SK-N-SH (cell line): Measurements from ENCODE around the gene IKZF4.

Source experiments
- EZH2phosphoT487 ChIP-seq: fragments of 200-600 bp; sonication (generic); IDR thresholded peaks from 2 replicates; pipeline ENCODE4 v1.6.1; 2017; ENCODE audit warnings: low read depth, mixed run types, mild to moderate bottlenecking, antibody characterized with exemption, moderate library complexity, borderline replicate concordance
- GABPA ChIP-seq: IDR thresholded peaks from 2 replicates; pipeline ENCODE4 v1.4.0; 2012; ENCODE audit warnings: low read depth, mild to moderate bottlenecking
- RFX5 ChIP-seq: IDR thresholded peaks from 2 replicates; pipeline ENCODE4 v1.6.1; 2012; ENCODE audit warnings: mild to moderate bottlenecking, improper control_type of control experiment, low read length
- ZBTB33 ChIP-seq: IDR thresholded peaks from 2 replicates; pipeline ENCODE4 v1.4.0; 2012; ENCODE audit warnings: low read depth, borderline replicate concordance
- TF ChIP-seq, protein P1 (sequence below): fragments of 200-600 bp; sonication (generic); IDR thresholded peaks from 2 replicates; pipeline ENCODE4 v1.6.1; 2017; ENCODE audit warnings: antibody characterized with exemption, mild to moderate bottlenecking, moderate library complexity
- TF ChIP-seq, protein P2 (sequence below): IDR thresholded peaks from 2 replicates; pipeline ENCODE4 v1.6.1; 2012; ENCODE audit warnings: mild to moderate bottlenecking, low read depth, low read length, moderate library complexity

- TF ChIP-seq GABPA (no peak), ZBTB33 (no peak), RFX5 (no peak), EZH2phosphoT487 (no peak)
- TF ChIP-seq, protein P1, sequence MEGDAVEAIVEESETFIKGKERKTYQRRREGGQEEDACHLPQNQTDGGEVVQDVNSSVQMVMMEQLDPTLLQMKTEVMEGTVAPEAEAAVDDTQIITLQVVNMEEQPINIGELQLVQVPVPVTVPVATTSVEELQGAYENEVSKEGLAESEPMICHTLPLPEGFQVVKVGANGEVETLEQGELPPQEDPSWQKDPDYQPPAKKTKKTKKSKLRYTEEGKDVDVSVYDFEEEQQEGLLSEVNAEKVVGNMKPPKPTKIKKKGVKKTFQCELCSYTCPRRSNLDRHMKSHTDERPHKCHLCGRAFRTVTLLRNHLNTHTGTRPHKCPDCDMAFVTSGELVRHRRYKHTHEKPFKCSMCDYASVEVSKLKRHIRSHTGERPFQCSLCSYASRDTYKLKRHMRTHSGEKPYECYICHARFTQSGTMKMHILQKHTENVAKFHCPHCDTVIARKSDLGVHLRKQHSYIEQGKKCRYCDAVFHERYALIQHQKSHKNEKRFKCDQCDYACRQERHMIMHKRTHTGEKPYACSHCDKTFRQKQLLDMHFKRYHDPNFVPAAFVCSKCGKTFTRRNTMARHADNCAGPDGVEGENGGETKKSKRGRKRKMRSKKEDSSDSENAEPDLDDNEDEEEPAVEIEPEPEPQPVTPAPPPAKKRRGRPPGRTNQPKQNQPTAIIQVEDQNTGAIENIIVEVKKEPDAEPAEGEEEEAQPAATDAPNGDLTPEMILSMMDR = no peak
- TF ChIP-seq, protein P2, sequence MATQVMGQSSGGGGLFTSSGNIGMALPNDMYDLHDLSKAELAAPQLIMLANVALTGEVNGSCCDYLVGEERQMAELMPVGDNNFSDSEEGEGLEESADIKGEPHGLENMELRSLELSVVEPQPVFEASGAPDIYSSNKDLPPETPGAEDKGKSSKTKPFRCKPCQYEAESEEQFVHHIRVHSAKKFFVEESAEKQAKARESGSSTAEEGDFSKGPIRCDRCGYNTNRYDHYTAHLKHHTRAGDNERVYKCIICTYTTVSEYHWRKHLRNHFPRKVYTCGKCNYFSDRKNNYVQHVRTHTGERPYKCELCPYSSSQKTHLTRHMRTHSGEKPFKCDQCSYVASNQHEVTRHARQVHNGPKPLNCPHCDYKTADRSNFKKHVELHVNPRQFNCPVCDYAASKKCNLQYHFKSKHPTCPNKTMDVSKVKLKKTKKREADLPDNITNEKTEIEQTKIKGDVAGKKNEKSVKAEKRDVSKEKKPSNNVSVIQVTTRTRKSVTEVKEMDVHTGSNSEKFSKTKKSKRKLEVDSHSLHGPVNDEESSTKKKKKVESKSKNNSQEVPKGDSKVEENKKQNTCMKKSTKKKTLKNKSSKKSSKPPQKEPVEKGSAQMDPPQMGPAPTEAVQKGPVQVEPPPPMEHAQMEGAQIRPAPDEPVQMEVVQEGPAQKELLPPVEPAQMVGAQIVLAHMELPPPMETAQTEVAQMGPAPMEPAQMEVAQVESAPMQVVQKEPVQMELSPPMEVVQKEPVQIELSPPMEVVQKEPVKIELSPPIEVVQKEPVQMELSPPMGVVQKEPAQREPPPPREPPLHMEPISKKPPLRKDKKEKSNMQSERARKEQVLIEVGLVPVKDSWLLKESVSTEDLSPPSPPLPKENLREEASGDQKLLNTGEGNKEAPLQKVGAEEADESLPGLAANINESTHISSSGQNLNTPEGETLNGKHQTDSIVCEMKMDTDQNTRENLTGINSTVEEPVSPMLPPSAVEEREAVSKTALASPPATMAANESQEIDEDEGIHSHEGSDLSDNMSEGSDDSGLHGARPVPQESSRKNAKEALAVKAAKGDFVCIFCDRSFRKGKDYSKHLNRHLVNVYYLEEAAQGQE = no peak
These were observed 60.8 kb downstream of the IKZF4 start for GRCh38 chr12:56081393-56082347.
